Ectodermal cell (in vitro differentiated cells): ENCODE measurements around the gene FLG.
"Not testable (repeated sequence)": the region's sequence is repeated elsewhere in the genome, so short reads cannot be mapped to it uniquely, and the experiment has no call there.

Source experiments
- H3K27ac ChIP-seq: 2 replicates; pipeline ENCODE4 v1.7.0; 2013; ENCODE audit warnings: mild to moderate bottlenecking, low read depth, low read length; ENCODE audit not compliant: insufficient read depth, poor library complexity, severe bottlenecking
- H3K27me3 ChIP-seq: 2 replicates; pipeline ENCODE4 v1.7.0; 2013; ENCODE audit warnings: mild to moderate bottlenecking, low read length; ENCODE audit not compliant: insufficient read depth, control insufficient read depth, poor library complexity, severe bottlenecking
- H3K36me3 ChIP-seq: one replicate; pipeline ENCODE4 v1.7.0; 2013; ENCODE audit warnings: low read length; ENCODE audit not compliant: control insufficient read depth, insufficient read depth
- H3K4me1 ChIP-seq: one replicate; pipeline ENCODE4 v1.7.0; 2013; ENCODE audit warnings: low read length; ENCODE audit not compliant: control insufficient read depth, insufficient read depth
- H3K4me3 ChIP-seq: 2 replicates; pipeline ENCODE4 v1.7.0; 2013; ENCODE audit warnings: low read depth, low read length, control low read depth; ENCODE audit not compliant: insufficient read depth
- H3K9me3 ChIP-seq: 2 replicates; pipeline ENCODE4 v1.7.0; 2013; ENCODE audit warnings: mild to moderate bottlenecking, low read length, moderate library complexity; ENCODE audit not compliant: control insufficient read depth
- WGBS, 2 experiments: methylation state at CpG; one replicate each; pipeline ENCODE4 v1.1.7; 2013; ENCODE audit warnings: missing lambda C conversion rate in 2 of 2; 5-methylcytosine and 5-hydroxymethylcytosine counted together

FLG gene

GRCh38 chr1:152343006-152343405 is 18.0 kb upstream of the FLG start:
- Histone ChIP-seq H3K27ac (no peak overlapping the region), H3K4me1 (no peaks in the 10 kb centered on the region), H3K4me3 (no peak overlapping the region), H3K27me3 (no peaks in the 10 kb centered on the region), H3K36me3 (no peaks in the 10 kb centered on the region), H3K9me3 (peaks cover 6% of the 10 kb centered on the region)
- WGBS, 2 experiments = 82 to 85% methylated on average over 3 of the region's 3 CpGs

- H3K9me3 ChIP-seq = peaks cover 11% of the 10 kb centered on the region
- H3K36me3 ChIP-seq = no peaks in the 10 kb centered on the region
- no peaks in the 10 kb centered on the region for H3K27me3 ChIP-seq
- no peaks in the 10 kb centered on the region for H3K4me1 ChIP-seq
- H3K27ac ChIP-seq = no peak overlapping the region
- H3K4me3 ChIP-seq = no peak overlapping the region
- 42 to 52% methylated on average over 3 to 7 of the region's 7 CpGs for WGBS, 2 experiments
Observed at GRCh38 chr1:152335399-152335798, 10.4 kb upstream of the FLG start.

- Histone ChIP-seq H3K4me3 (no peak overlapping the region), H3K27me3 (no peaks in the 10 kb centered on the region), H3K27ac (no peak overlapping the region), H3K4me1 (no peaks in the 10 kb centered on the region), H3K9me3 (peaks cover 6% of the 10 kb centered on the region), H3K36me3 (no peaks in the 10 kb centered on the region)
- WGBS, 2 experiments = no CpG with 5 or more reads among the region's 1 CpG
Observed at GRCh38 chr1:152328801-152329391, 3.9 kb upstream of the FLG start.

- H3K4me3 ChIP-seq = no peak overlapping the region
- H3K9me3 ChIP-seq = peaks cover 16% of the 10 kb centered on the region
- 65% methylated on average over 1 of the region's 1 CpG for WGBS, 2 experiments
Observed at GRCh38 chr1:152313970-152314369, 11.1 kb downstream of the FLG start.

GRCh38 chr1:152313319-152313801 is 11.7 kb downstream of the FLG start:
- Histone ChIP-seq H3K27ac (no peak overlapping the region), H3K27me3 (no peaks in the 10 kb centered on the region), H3K36me3 (no peaks in the 10 kb centered on the region), H3K4me3 (no peak overlapping the region), H3K4me1 (no peaks in the 10 kb centered on the region), H3K9me3 (peaks cover 12% of the 10 kb centered on the region)
- WGBS, 2 experiments = 86 to 89% methylated on average over 21 of the region's 21 CpGs

More at GRCh38 chr1:152313970-152314369, 11.1 kb downstream of the FLG start:
- no peak overlapping the region for H3K27ac ChIP-seq
- H3K27me3 ChIP-seq = no peaks in the 10 kb centered on the region
- H3K4me1 ChIP-seq = no peaks in the 10 kb centered on the region
- H3K36me3 ChIP-seq = no peaks in the 10 kb centered on the region

- WGBS, 2 experiments = 83 to 84% methylated on average over 13 of the region's 13 CpGs
- H3K36me3 ChIP-seq, H3K9me3 ChIP-seq, H3K4me3 ChIP-seq, H3K27ac ChIP-seq, H3K4me1 ChIP-seq, H3K27me3 ChIP-seq: not testable (repeated sequence)
Observed at GRCh38 chr1:152312169-152312568, 12.9 kb downstream of the FLG start.

DNA sequence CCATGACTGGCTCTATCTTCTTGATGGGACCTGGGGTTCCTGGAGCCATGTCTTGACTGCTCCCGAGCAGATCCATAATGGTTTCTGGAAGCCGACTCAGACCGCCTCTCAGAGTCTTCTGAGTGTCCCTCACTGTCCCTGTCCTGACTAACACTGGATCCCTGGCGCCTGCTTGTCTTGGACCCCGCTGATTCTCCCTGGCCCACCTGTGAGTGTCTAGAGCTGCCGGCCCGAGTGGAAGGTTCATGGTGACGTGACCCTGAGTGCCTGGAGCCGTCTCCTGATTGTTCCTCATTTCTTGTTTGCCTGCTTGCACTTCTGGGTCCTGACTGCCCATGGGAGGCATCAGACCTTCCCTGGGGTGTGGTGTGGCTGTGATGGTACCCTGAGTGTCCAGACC is 15.1 kb downstream of the FLG start:
- H3K4me1 ChIP-seq = no peaks in the 10 kb centered on the region
- no peaks in the 10 kb centered on the region for H3K36me3 ChIP-seq
- H3K27me3 ChIP-seq = no peaks in the 10 kb centered on the region
- 88% methylated on average over 9 of the region's 9 CpGs for WGBS, 2 experiments
- no peak overlapping the region for H3K4me3 ChIP-seq
- H3K27ac ChIP-seq = no peak overlapping the region
- peaks cover 7% of the 10 kb centered on the region for H3K9me3 ChIP-seq

DNA sequence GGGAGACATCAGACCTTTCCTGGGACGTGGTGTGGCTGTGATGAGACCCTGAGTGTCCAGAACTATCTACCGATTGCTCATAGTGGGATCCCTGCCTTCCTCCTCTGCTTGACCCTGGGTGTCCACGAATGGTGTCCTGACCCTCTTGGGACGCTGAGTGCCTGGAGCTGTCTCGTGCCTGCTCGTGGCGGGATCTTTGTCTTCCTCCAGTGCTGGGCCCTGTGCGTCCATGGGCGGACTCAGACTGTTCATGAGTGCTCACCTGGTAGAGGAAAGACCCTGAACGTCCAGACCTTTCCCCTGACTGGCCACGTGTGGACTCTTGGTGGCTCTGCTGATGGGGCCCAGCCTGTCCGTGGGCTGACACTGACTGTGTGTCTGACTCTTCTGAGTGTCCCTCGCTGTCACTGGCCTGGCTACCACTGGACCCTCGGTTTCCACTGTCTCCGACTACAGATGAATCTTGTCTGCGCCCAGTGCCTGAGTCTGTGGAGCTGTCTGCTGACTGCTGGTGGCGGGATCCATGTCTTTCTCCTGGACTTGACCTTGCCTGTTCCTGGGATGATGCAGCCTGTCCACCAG is 15.6 kb downstream of the FLG start:
- H3K27me3 ChIP-seq, H3K4me3 ChIP-seq, H3K27ac ChIP-seq, H3K4me1 ChIP-seq, H3K9me3 ChIP-seq, H3K36me3 ChIP-seq: not testable (repeated sequence)
- 79% methylated on average over 17 of the region's 17 CpGs for WGBS, 2 experiments

GRCh38 chr1:152308758-152309157 is 16.3 kb downstream of the FLG start:
- not testable (repeated sequence) for H3K27ac ChIP-seq, H3K4me1 ChIP-seq, H3K4me3 ChIP-seq, H3K36me3 ChIP-seq, H3K27me3 ChIP-seq, H3K9me3 ChIP-seq
- WGBS, 2 experiments = 74 to 78% methylated on average over 7 of the region's 7 CpGs

GRCh38 chr1:152307970-152308369 is 17.1 kb downstream of the FLG start:
- H3K9me3 ChIP-seq, H3K36me3 ChIP-seq, H3K27me3 ChIP-seq, H3K4me1 ChIP-seq, H3K27ac ChIP-seq, H3K4me3 ChIP-seq: not testable (repeated sequence)
- 83 to 85% methylated on average over 8 of the region's 8 CpGs for WGBS, 2 experiments
